ENCODE measurements around the gene NUP93. TPM values are rescaled to one million over a fixed set of nuclear protein-coding genes. Genes with fewer than 3 reads are reported as not detected.

Gene NUP93
- total RNA-seq, 4 donors from 2014 or later: 12.9 to 30.7 (median 23.0) TPM

DNA sequence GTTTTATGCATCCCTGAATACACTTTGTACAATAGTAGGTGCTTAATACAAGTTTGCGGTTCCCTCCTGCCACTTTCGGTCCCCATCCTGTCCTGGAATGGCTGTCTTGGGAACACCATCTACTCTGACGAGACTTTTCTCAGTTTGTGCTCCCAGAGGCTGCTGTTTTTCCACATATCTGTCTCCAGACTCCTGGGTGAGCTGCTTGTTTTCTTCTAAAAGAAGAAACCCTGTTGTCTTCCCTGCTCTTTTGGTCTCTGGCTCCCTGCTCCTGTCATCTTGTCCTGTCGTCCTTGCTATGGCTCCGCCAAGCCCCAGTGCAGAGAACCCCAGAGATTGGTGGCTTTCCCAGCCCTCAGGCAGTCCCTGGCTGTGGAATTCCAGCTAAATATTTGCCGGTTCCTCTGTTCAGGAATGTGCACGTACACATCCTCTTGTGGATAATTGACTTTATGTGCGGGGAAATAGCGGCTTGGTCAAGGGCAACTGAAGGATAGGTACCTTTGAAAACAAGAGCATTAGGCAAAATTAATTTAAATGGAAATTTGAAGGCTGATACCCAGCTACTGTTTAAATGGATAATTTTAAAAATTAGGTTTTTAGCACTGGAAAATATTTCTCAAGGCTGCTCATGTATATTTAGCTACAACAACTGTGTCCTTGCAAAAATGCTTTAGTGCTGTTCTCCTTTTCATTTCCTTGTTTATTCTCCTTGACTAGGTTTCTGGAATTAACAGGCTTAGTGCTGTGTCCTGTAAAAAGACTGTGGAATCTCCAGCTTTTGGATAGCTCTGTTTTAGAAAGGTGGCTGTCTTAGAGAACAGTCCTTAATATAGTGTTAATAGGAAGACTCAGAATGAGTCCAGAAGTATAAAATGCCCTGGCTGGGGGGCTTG is 84.9 kb downstream of the NUP93 start:
- Histone ChIP-seq H3K27me3 (no peaks in the 10 kb centered on the region), H3K36me3 (peaks cover 0 to 3% of the 10 kb centered on the region in 2 donors), H3K27ac (no peak overlapping the region), H3K4me1 (no peaks in the 10 kb centered on the region), H3K9me3 (no peaks in the 10 kb centered on the region), H3K4me3 (no peak overlapping the region)
- no peak for DNase-seq
- intact Hi-C loops (cut with DNase I; ENCODE audit: low total_unique reads): no loop called here
- no peak for ATAC-seq
- in situ Hi-C loops (cut with MboI; ENCODE audit: low sequenced_read_pairs in 4 of 4): no loop called here
- no peak for TF ChIP-seq POLR2A (IDR thresholded peaks at IDR 0.05)
- no peak for TF ChIP-seq CTCF (IDR thresholded peaks at IDR 0.05 in 4 of 5, conservative IDR thresholded peaks at IDR 0.05 in 1 of 5)

DNA sequence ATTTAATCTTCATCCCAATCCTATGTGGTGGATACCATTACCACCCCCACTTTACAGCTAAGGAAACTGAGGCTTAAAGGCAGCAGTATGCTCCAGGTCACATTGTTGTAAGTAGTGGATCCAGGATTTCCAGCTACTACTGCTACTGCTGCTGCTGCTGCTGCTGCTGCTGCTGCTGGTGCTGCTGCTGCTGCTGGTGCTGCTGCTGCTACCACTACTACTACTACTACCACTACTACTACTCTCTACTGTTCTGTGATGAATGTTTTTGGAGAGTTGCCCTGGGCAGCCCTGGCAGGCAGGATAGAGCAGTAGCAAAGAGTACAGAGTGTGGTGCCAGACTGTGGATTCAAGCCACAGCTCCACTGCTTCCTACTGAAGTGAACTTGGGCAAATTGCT is 85.8 kb downstream of the NUP93 start:
- TF ChIP-seq POLR2A (IDR thresholded peaks at IDR 0.05): no peak
- TF ChIP-seq CTCF (IDR thresholded peaks at IDR 0.05 in 4 of 5, conservative IDR thresholded peaks at IDR 0.05 in 1 of 5): no peak
- no peaks in the 10 kb centered on the region for H3K4me1 ChIP-seq
- ATAC-seq: no peak
- H3K27ac ChIP-seq: no peak overlapping the region
- intact Hi-C loops (cut with DNase I; ENCODE audit: low total_unique reads): no loop called here
- H3K4me3 ChIP-seq: no peak overlapping the region
- in situ Hi-C loops (cut with MboI; ENCODE audit: low sequenced_read_pairs in 4 of 4): no loop called here
- H3K36me3 ChIP-seq: peaks cover 0 to 4% of the 10 kb centered on the region in 2 donors
- no peaks in the 10 kb centered on the region for H3K27me3 ChIP-seq
- H3K9me3 ChIP-seq: no peaks in the 10 kb centered on the region
- no peak for DNase-seq

- intact Hi-C loops (cut with DNase I; ENCODE audit: low total_unique reads) (no loop called here), in situ Hi-C loops (cut with MboI; ENCODE audit: low sequenced_read_pairs in 4 of 4) (no loop called here)
- no peaks in the 10 kb centered on the region for H3K27me3 ChIP-seq
- no peak overlapping the region for H3K4me3 ChIP-seq
- H3K36me3 ChIP-seq: peaks cover 0 to 13% of the 10 kb centered on the region in 2 donors
- H3K9me3 ChIP-seq: no peaks in the 10 kb centered on the region
- TF ChIP-seq POLR2A (IDR thresholded peaks at IDR 0.05): no peak
- no peak for TF ChIP-seq CTCF (IDR thresholded peaks at IDR 0.05 in 4 of 5, conservative IDR thresholded peaks at IDR 0.05 in 1 of 5)
- no peak for DNase-seq
- no peaks in the 10 kb centered on the region for H3K4me1 ChIP-seq
- no peak overlapping the region for H3K27ac ChIP-seq
- ATAC-seq: no peak
Measured at GRCh38 chr16:56817056-56817455, 87.1 kb downstream of the NUP93 start.

- no peak for DNase-seq
- no peak overlapping the region for H3K27ac ChIP-seq
- intact Hi-C loops (cut with DNase I; ENCODE audit: low total_unique reads): no loop called here
- no peaks in the 10 kb centered on the region for H3K4me1 ChIP-seq
- H3K4me3 ChIP-seq: no peak overlapping the region
- no peaks in the 10 kb centered on the region for H3K9me3 ChIP-seq
- no peak for TF ChIP-seq CTCF (IDR thresholded peaks at IDR 0.05 in 4 of 5, conservative IDR thresholded peaks at IDR 0.05 in 1 of 5)
- TF ChIP-seq POLR2A (IDR thresholded peaks at IDR 0.05): no peak
- in situ Hi-C loops (cut with MboI; ENCODE audit: low sequenced_read_pairs in 4 of 4): no loop called here
- H3K36me3 ChIP-seq: peaks cover 0 to 13% of the 10 kb centered on the region in 2 donors
- no peak for ATAC-seq
- no peaks in the 10 kb centered on the region for H3K27me3 ChIP-seq
Measured at GRCh38 chr16:56817938-56818337, 88.0 kb downstream of the NUP93 start.
